SU-DHL-6 (cell line): ENCODE data around the gene FDX1.

ENCODE experiments used
- CTCF ChIP-seq: fragments of 200-600 bp; sonication (generic); IDR thresholded peaks from one replicate; pipeline ENCODE4 v1.5.1; 2017; ENCODE audit warnings: antibody characterized with exemption, mild to moderate bottlenecking, low read length, moderate library complexity; ENCODE audit not compliant: insufficient read depth, poor library complexity, severe bottlenecking
- EZH2phosphoT487 ChIP-seq: fragments of 200-600 bp; sonication (generic), shearing (Covaris generic); conservative IDR thresholded peaks from 2 replicates; pipeline ENCODE4 v1.6.1; 2018; ENCODE audit warnings: mild to moderate bottlenecking, antibody characterized with exemption, low read length, moderate library complexity, mixed read lengths

GRCh38 chr11:110380836-110381622 is 48.7 kb upstream of the FDX1 start:
- TF ChIP-seq CTCF (no peak), EZH2phosphoT487 (no peak)
